ENCODE data around the gene JCHAIN. TPM values are rescaled to one million over a fixed set of nuclear protein-coding genes. Genes with fewer than 3 reads are reported as not detected.

Gene JCHAIN
- polyA plus RNA-seq, 1 experiment = 0.61 TPM

DNA sequence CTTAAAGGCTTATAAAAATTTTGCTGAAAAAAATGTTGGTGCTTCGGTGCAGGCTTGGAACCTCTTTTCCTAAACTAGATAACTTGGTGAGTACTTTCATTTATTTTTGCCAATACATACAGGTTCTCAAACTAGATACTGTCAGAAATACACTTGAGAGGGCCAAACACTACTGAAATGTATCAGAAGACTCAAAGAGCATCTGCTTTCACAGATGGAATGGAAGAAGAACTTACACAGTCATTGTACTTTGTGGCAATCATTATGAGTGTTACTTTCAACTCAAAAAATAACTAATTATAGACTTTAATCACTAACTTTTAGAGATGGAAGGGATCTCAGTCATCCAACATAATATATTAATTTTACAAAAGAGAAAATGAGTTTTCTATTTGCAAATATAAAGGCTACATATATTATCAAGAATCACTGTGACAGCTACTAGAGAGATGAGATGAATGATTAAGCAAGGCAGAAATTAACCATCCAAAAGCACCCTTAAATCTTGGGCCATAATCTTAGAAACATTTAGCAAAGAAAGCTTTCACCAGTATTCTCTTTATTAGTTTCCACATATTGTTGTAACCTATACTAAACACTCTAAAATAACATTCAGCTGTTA lies 36.7 kb downstream of the JCHAIN start:
- Histone ChIP-seq H3K27me3 (ENCODE audit: control insufficient read depth, insufficient read depth, low read length) (no peaks in the 10 kb centered on the region), H3K27ac (ENCODE audit: low read depth, low read length) (no peak overlapping the region), H3K9me3 (ENCODE audit: control insufficient read depth, insufficient read depth, low read length) (no peaks in the 10 kb centered on the region), H3K4me3 (ENCODE audit: low read depth, low read length) (no peak overlapping the region)
- ChIA-PET CTCF (interaction anchor here (2.8 kb wide), 1 partner anchor 23 kb away, joined by 12 read pairs; no protein-coding TSS in a partner anchor), POLR2A (no interaction called here)
- DNase-seq (ENCODE audit: low read depth, low spot score) = no peak
- TF ChIP-seq, protein P1, sequence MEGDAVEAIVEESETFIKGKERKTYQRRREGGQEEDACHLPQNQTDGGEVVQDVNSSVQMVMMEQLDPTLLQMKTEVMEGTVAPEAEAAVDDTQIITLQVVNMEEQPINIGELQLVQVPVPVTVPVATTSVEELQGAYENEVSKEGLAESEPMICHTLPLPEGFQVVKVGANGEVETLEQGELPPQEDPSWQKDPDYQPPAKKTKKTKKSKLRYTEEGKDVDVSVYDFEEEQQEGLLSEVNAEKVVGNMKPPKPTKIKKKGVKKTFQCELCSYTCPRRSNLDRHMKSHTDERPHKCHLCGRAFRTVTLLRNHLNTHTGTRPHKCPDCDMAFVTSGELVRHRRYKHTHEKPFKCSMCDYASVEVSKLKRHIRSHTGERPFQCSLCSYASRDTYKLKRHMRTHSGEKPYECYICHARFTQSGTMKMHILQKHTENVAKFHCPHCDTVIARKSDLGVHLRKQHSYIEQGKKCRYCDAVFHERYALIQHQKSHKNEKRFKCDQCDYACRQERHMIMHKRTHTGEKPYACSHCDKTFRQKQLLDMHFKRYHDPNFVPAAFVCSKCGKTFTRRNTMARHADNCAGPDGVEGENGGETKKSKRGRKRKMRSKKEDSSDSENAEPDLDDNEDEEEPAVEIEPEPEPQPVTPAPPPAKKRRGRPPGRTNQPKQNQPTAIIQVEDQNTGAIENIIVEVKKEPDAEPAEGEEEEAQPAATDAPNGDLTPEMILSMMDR (IDR thresholded peaks at IDR 0.05; ENCODE audit: low read depth, low read length) = no peak

DNA sequence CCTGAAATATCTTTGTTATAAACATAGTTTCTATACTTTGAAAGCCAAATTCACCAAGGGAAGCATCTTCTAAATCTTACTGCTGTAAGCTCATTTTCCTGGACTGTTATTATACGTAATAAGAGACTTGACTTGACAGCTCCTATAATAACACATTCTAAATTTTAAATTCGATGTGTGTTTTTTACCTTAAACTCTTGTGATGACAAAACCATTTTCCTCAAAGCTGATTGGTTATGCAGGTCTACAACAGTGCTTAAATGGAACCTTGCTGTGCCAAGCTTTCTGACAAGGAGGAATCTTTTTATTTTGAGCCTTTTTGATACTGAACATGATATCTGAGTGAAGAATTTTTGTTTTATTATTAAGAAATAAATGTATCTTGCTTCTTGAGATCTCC lies 37.9 kb downstream of the JCHAIN start, which contains the start of gene ENAM:
TSS of gene ENAM (plus strand) at position 301 of the 400 bp plus-strand sequence. CDS start 757 bp downstream, outside the sequence.
- DNase-seq (ENCODE audit: low read depth, low spot score) = no peak
- H3K27ac ChIP-seq (ENCODE audit: low read depth, low read length) = no peak within 1 kb of the TSS
- CTCF ChIA-PET = interaction anchor here (2.8 kb wide), 1 partner anchor 24 kb away, joined by 12 read pairs; no protein-coding TSS in a partner anchor
- TF ChIP-seq, protein P1 (IDR thresholded peaks at IDR 0.05; ENCODE audit: low read depth, low read length) = no peak
- H3K9me3 ChIP-seq (ENCODE audit: control insufficient read depth, insufficient read depth, low read length) = no peaks in the 10 kb centered on the region
- H3K4me3 ChIP-seq (ENCODE audit: low read depth, low read length) = no peak within 1 kb of the TSS
- no peaks in the 10 kb centered on the region for H3K27me3 ChIP-seq (ENCODE audit: control insufficient read depth, insufficient read depth, low read length)
- POLR2A ChIA-PET = no interaction called here

- no peak for DNase-seq (ENCODE audit: low read depth, low spot score)
- Histone ChIP-seq H3K27me3 (ENCODE audit: control insufficient read depth, insufficient read depth, low read length) (no peaks in the 10 kb centered on the region), H3K4me3 (ENCODE audit: low read depth, low read length) (no peak overlapping the region), H3K9me3 (ENCODE audit: control insufficient read depth, insufficient read depth, low read length) (no peaks in the 10 kb centered on the region), H3K27ac (ENCODE audit: low read depth, low read length) (no peak overlapping the region)
- POLR2A ChIA-PET = no interaction called here
- TF ChIP-seq, protein P1 (IDR thresholded peaks at IDR 0.05; ENCODE audit: low read depth, low read length) = no peak
- CTCF ChIA-PET = interaction anchor here (0.6 kb wide), 2 partner anchors 16 to 69 kb away, joined by 3 read pairs; no protein-coding TSS in a partner anchor
Measured at GRCh38 chr4:70627620-70628019, 38.7 kb downstream of the JCHAIN start.

DNA sequence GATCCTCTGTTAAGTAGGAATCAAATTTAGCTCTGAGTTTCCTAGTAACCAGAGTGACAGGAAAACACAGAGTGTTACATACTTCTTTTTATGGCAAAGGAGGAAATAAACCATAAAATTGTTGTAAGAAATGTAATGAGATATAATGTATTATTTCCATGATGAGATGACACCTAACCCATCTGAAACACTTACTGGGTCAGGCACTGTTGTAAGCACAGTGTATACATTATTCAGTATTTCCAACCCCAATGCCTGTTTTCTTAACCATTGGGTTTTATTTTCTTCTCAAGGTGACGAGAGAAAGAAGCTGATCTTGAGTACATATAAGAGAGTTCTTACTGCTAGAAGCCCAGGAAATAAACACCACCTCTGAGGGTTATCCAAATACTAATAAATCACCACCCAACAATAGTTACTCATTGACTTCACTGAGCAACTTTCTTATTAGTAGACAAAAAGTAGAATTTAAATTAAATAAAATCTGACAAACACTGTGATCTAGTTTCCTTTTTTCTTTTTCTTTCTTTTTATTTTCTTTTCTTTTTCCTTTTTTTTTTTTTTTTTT lies 42.0 kb downstream of the JCHAIN start:
- TF ChIP-seq, protein P1 (IDR thresholded peaks at IDR 0.05; ENCODE audit: low read depth, low read length) = no peak
- no peak overlapping the region for H3K27ac ChIP-seq (ENCODE audit: low read depth, low read length)
- ChIA-PET CTCF (interaction anchor here (0.6 to 0.8 kb wide), 3 partner anchors 18 to 605 kb away, joined by 4 to 5 read pairs (median 4); no protein-coding TSS in a partner anchor), POLR2A (no interaction called here)
- H3K9me3 ChIP-seq (ENCODE audit: control insufficient read depth, insufficient read depth, low read length) = no peaks in the 10 kb centered on the region
- no peak for DNase-seq (ENCODE audit: low read depth, low spot score)
- H3K27me3 ChIP-seq (ENCODE audit: control insufficient read depth, insufficient read depth, low read length) = no peaks in the 10 kb centered on the region
- H3K4me3 ChIP-seq (ENCODE audit: low read depth, low read length) = no peak overlapping the region

DNA sequence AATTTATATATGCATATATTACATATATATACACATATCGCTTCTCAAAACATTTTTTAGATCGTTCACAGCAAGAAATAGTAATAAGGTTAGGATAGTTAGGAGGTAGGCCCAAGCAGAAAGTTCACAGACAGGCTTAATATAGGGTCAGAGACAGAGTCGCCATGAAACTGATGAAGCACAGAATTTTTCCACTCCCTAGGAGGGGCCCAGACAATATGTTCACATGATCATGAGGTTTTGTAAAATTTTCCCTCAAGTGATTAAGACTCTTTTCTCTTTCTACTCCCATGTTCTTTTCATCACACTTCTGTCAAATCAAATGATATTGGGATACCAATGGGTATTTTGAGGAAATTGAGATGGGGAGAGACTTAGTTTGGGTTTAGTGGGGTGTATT lies 43.0 kb downstream of the JCHAIN start:
- H3K9me3 ChIP-seq (ENCODE audit: control insufficient read depth, insufficient read depth, low read length) = no peaks in the 10 kb centered on the region
- CTCF ChIA-PET = no interaction called here
- DNase-seq (ENCODE audit: low read depth, low spot score) = no peak
- TF ChIP-seq, protein P1 (IDR thresholded peaks at IDR 0.05; ENCODE audit: low read depth, low read length) = no peak
- POLR2A ChIA-PET = no interaction called here
- H3K27me3 ChIP-seq (ENCODE audit: control insufficient read depth, insufficient read depth, low read length) = no peaks in the 10 kb centered on the region
- no peak overlapping the region for H3K27ac ChIP-seq (ENCODE audit: low read depth, low read length)
- H3K4me3 ChIP-seq (ENCODE audit: low read depth, low read length) = no peak overlapping the region
